Mucosa of stomach (tissue), 1 donor: ENCODE results near the gene CCL24.
"Not testable (repeated sequence)": the region's sequence is repeated elsewhere in the genome, so short reads cannot be mapped to it uniquely, and the experiment has no call there.

Source experiments
- H3K27me3 ChIP-seq: one replicate; pipeline ENCODE4 v1.7.0; 2013; ENCODE audit warnings: mild to moderate bottlenecking, low read length; ENCODE audit not compliant: control insufficient read depth, insufficient read depth
- H3K36me3 ChIP-seq: one replicate; pipeline ENCODE4 v1.7.0; 2013; ENCODE audit warnings: low read length; ENCODE audit not compliant: control insufficient read depth, insufficient read depth
- H3K4me1 ChIP-seq: one replicate; pipeline ENCODE4 v1.7.0; 2013; ENCODE audit warnings: mild to moderate bottlenecking, low read length; ENCODE audit not compliant: control insufficient read depth, insufficient read depth
- H3K4me3 ChIP-seq: one replicate; pipeline ENCODE4 v1.7.0; 2013; ENCODE audit warnings: low read length
- H3K9ac ChIP-seq: one replicate; pipeline ENCODE4 v1.7.0; 2013; ENCODE audit warnings: mild to moderate bottlenecking, low read length, moderate library complexity
- H3K9me3 ChIP-seq: one replicate; pipeline ENCODE4 v1.7.0; 2013; ENCODE audit warnings: mild to moderate bottlenecking, low read length, moderate library complexity; ENCODE audit not compliant: control insufficient read depth
- donor health status: Pancreatic carcinoma.

Gene CCL24, protein sequence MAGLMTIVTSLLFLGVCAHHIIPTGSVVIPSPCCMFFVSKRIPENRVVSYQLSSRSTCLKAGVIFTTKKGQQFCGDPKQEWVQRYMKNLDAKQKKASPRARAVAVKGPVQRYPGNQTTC

DNA sequence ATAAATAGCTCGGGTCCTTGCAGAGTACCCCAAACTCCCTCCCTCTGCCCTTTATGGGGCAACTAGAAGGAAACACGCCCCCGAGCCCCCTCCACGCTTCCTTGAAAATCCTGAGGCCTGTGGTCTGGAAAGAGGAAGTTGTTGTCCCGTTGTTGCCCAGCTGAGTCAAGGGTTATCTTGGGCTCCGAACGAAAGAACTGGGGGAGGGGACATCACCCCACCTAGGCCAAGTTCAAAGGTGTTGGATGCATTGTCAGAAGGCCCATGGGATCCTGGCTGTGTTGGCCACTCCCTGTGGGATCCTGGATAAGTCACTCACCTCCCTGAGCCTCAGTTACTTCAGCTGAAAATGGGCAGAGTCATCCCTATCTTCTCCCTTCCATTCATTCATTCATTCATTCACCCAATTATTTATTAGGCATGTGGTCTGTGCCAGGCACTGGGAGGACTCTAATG is at the start of gene CCL24:
Gene CCL24 (minus strand): TSS at position 26 of the 456 bp plus-strand sequence. CDS start 91 bp downstream, outside the sequence.
- H3K4me3 ChIP-seq: no peak within 1 kb of the TSS
- no peaks in the 10 kb centered on the region for H3K36me3 ChIP-seq
- no peak within 1 kb of the TSS for H3K9ac ChIP-seq

DNA sequence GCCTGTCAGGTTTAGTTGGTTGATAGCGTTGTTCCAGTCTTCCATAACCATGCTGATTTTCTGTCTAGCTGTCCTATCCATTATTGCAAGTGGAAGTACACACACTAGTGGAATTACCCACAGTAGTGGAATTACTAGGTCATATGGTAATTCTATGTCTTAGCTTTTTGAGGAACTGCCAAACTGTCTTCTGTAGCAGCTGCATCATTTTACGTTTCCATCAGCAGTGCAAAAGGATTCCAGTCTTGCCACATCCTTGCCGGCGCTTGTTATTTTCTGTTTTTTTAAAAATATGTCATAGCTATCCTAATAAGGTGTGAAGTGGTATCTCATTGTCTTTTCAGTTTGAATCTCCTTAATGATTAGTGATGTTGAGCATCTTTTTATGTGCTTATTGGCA is 48.0 kb upstream of the CCL24 start:
- Histone ChIP-seq H3K27me3 (no peaks in the 10 kb centered on the region), H3K9me3 (no peaks in the 10 kb centered on the region), H3K36me3 (no peaks in the 10 kb centered on the region), H3K9ac (no peak overlapping the region), H3K4me1 (no peaks in the 10 kb centered on the region), H3K4me3 (no peak overlapping the region)

More for the DNA sequence above, at the start of gene CCL24:
- Histone ChIP-seq H3K27me3 (no peaks in the 10 kb centered on the region), H3K9me3 (no peaks in the 10 kb centered on the region), H3K4me1 (no peaks in the 10 kb centered on the region)

DNA sequence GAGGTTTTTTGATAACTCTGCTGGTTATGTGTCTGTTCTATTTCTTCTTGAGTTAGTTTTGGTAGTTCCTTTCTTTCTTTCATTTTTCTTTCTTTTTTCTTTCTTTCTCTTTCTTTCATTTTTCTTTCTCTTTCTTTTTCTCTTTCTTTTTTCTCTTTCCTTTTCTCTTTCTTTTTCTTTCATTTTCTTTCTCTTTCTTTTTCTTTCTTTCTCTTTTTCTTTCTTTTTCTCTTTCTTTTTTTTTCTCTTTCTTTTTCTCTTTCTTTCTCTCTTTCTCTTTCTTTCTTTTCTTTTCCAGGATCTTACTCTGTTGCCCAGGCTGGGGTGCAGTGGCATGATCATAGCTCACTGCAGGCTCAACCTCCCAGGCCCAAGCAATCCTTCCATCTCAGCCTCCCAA is 44.8 kb upstream of the CCL24 start:
- Histone ChIP-seq H3K36me3 (no peaks in the 10 kb centered on the region), H3K4me1 (no peaks in the 10 kb centered on the region), H3K4me3 (no peak overlapping the region), H3K27me3 (no peaks in the 10 kb centered on the region), H3K9me3 (no peaks in the 10 kb centered on the region), H3K9ac (no peak overlapping the region)

DNA sequence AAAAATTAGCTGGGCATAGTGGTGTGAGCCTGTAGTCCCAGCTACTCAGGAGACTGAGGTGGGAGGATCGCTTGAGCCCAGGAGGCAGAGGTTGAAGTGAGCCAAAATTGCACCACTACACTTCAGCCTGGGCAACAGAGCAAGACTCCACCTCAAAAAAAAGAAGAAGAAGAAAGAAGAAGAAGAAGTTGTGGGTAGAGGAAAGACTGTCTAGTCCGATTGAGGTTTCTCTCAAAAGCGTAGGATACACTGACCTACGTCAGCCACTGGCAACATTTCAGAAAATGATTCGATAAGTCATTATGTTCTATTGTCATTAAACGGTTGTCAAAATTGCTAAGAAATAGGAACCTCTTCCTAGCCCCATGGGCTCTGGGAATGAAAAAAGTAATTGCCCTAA is 42.9 kb upstream of the CCL24 start:
- no peaks in the 10 kb centered on the region for H3K36me3 ChIP-seq

DNA sequence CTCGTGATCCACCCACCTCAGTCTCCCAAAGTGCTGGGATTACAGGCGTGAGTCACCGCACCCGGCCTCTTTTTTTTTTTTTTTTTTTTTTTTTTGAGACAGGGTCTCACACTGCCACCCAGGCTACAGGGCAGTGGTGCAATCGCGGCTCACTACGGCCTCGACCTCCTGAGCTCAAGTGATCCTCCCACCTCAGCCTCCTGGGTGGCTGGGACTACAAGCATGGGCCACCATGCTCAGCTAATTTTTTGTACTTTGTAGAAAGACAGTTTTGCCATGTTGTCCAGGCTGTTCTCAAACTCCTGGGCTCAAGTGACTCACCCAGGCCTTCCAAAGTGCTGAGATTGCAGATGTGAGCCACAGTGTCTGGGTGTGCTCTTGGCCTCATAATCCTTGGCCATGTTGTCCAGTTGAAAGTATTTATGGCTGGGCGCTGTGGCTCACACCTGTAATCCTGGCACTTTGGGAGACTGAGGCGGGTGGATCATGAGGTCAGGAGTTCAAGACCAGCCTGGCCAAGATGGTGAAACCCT is 41.3 kb upstream of the CCL24 start:
- not testable (repeated sequence) for H3K4me1 ChIP-seq, H3K9ac ChIP-seq, H3K4me3 ChIP-seq, H3K27me3 ChIP-seq, H3K9me3 ChIP-seq, H3K36me3 ChIP-seq

More for the DNA sequence above, 42.9 kb upstream of the CCL24 start:
- no peaks in the 10 kb centered on the region for H3K9me3 ChIP-seq
- H3K4me1 ChIP-seq: no peaks in the 10 kb centered on the region
- no peak overlapping the region for H3K9ac ChIP-seq
- no peak overlapping the region for H3K4me3 ChIP-seq
- no peaks in the 10 kb centered on the region for H3K27me3 ChIP-seq

DNA sequence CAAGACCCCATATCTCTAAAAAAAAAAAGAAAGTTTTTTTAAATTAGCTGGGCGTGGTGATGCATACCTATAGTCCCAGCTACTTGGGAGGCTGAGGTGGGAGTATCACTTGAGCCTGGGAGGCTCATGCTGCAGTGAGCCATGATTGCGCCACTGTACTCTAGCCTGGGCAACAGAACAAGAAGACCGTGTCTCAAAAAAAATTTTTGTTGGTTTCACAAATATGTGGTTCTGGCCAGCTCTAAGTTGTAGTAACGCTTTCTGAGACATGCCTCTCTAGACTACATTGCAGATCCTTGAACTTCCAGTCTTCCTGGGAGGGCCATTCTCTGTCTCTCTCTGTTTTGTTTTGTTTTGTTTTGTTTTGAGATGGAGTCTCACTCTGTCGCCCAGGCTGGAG is 40.6 kb upstream of the CCL24 start:
- H3K36me3 ChIP-seq: no peaks in the 10 kb centered on the region
- H3K27me3 ChIP-seq: no peaks in the 10 kb centered on the region
- no peaks in the 10 kb centered on the region for H3K9me3 ChIP-seq
- H3K9ac ChIP-seq: no peak overlapping the region
- H3K4me1 ChIP-seq: peaks cover 6% of the 10 kb centered on the region
- H3K4me3 ChIP-seq: no peak overlapping the region

DNA sequence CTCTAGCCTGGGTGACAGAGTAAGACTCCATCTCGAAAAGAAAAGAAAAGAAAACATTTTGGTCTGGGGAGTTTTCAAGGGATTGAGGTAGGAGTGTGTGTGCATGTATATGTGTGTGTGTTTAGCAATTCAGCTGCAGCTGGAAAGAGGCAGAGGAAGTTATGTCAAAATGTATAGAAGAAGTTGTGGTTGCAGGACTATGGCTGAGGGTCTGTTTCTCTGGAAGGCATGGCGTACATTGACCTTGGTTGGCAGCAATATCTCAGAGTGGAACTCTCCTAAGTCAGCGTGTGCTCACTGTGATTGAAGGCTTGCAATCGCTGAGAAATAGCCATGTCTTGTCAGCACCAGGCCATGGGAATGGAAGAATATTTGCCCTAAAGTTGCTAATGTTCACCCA is 36.6 kb upstream of the CCL24 start:
- Histone ChIP-seq H3K9me3 (no peaks in the 10 kb centered on the region), H3K27me3 (no peaks in the 10 kb centered on the region), H3K9ac (no peak overlapping the region), H3K4me3 (no peak overlapping the region), H3K4me1 (peaks cover 6% of the 10 kb centered on the region), H3K36me3 (no peaks in the 10 kb centered on the region)

DNA sequence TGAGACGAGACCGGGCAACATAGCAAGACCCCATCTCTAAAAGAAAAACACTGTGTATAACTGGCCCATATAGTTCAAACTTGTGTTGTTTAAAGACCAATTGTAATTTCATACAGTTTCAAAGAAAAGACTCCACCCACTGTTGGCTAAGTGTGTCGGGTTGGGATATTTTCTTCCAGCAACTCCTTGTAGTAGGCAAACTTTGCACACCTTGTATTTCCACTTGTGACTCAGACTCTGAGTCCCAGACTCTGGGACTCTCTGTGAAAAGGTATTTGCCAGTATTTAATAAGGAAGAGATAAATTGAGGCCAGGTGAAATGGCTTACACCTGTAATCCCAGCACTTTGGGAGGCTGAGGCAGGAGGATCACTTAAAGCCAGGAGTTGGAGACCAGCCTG is 36.0 kb upstream of the CCL24 start:
- Histone ChIP-seq H3K4me1 (peaks cover 6% of the 10 kb centered on the region), H3K9ac (no peak overlapping the region)

DNA sequence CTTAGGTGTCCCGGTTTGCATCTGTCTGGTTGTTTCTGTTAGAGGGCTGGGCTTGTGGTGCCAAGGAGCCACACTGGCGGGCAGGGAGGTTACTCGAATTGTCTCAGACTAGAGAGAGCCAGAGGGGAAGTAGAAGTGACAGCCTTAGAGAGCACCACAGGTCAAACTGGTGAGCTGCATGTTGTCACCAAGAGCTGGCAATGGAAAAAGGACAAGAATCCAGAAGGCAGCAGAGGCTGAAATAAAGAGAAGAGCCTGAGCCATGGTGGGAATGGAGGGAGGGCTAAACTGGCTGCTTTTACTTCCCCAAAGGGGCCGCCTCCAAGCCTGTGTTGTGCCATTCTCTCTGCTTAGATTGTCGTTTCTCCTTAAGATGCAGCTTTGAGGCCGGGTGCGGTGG is 34.1 kb upstream of the CCL24 start:
- Histone ChIP-seq H3K36me3 (no peaks in the 10 kb centered on the region), H3K27me3 (no peaks in the 10 kb centered on the region), H3K9me3 (no peaks in the 10 kb centered on the region), H3K4me1 (peaks cover 13% of the 10 kb centered on the region), H3K9ac (no peak overlapping the region), H3K4me3 (no peak overlapping the region)

More for the DNA sequence above, 36.0 kb upstream of the CCL24 start:
- no peaks in the 10 kb centered on the region for H3K27me3 ChIP-seq
- no peak overlapping the region for H3K4me3 ChIP-seq
- no peaks in the 10 kb centered on the region for H3K36me3 ChIP-seq
- H3K9me3 ChIP-seq: no peaks in the 10 kb centered on the region

DNA sequence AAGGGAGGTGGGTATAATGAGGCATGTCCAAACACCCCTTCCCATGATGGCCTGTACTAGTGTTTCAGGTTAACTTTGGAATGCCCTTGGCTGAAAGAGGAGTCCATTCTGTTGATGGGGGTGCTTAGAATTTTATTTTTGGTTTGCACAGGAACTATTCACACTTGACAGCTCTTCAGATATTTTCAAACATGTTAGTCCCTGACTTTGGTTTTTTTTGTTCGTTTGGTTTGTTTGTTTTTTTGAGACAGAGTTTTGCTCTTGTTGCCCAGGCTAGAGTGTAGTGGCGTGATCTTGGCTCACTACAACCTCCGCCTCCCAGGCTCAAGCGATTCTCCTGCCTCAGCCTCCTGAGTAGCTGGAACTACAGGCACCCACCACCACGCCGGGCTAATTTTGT is 31.5 kb upstream of the CCL24 start:
- H3K27me3 ChIP-seq, H3K4me3 ChIP-seq, H3K36me3 ChIP-seq: not testable (repeated sequence)

DNA sequence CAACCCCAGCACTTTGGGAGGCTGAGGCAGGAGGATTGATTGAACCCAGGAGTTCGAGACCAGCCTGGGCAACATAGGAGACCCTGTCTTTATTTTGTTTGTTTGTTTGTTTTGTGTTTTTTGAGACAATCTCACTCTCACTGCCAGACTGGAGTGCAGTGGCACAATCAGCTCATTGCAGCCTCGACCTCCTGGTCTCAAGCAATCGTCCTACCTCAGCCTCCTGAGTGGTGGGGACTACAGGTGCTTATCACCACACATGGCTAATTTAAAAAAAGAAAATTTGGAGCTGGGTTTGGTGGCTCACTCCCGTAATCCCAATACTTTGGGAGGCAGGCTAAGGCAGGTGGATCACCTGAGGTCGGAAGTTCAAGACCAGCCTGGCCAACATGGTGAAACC is 30.6 kb upstream of the CCL24 start:
- Histone ChIP-seq H3K4me3 (no peak overlapping the region), H3K27me3 (no peaks in the 10 kb centered on the region), H3K36me3 (no peaks in the 10 kb centered on the region), H3K9ac (no peak overlapping the region), H3K9me3 (no peaks in the 10 kb centered on the region), H3K4me1 (peaks cover 11% of the 10 kb centered on the region)

More for the DNA sequence above, 31.5 kb upstream of the CCL24 start:
- H3K9me3 ChIP-seq, H3K9ac ChIP-seq: not testable (repeated sequence)
- H3K4me1 ChIP-seq: peaks cover 18% of the 10 kb centered on the region

DNA sequence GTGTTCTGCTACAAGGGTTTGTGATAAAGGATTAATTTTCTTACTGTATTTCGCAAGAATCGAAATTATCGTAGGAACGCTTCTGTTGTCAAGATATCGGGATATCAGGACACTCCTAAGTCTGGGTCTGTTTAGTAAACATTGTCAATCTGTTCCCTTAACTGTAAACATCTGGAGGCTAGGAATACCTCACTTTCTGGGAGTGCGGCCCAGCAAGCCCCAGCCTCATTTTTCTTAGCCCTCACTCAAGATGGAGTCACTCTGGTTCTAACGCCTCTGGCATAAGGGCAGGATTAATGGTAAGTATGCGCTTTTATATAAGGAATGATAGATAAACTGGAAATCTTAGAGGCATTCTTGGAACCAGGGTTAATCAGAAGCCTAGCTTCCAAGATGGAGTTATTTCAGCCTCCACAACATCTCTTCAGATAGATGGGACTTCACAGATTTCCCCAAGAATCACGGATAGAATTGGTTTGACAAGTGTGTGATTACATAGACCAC is 30.1 kb upstream of the CCL24 start:
- no peak overlapping the region for H3K4me3 ChIP-seq
- H3K9ac ChIP-seq: no peak overlapping the region
- no peaks in the 10 kb centered on the region for H3K36me3 ChIP-seq

More for the DNA sequence above, 30.1 kb upstream of the CCL24 start:
- H3K4me1 ChIP-seq: peaks cover 11% of the 10 kb centered on the region
- H3K9me3 ChIP-seq: no peaks in the 10 kb centered on the region
- H3K27me3 ChIP-seq: no peaks in the 10 kb centered on the region
